Measurements from ENCODE around the gene C1orf115. TPM values are rescaled to one million over a fixed set of nuclear protein-coding genes. Genes with fewer than 3 reads are reported as not detected.

C1orf115 gene
- total and polyA plus RNA-seq, 2 of the 4 experiments (the other 2 are of a cell fraction), result 0.07 to 0.18 TPM

- peak overlapping the region; percentile 80 to 84 for H4K8ac ChIP-seq (ENCODE audit: low read depth in 2 of 2, low read length in 2 of 2)
- H2BK5ac ChIP-seq (ENCODE audit: low read depth, low read length, poor library complexity, severe bottlenecking), result no peak overlapping the region
- no peak overlapping the region for H3K23ac ChIP-seq (ENCODE audit: low read depth, low read length)
- no peaks in the 10 kb centered on the region for H4K20me1 ChIP-seq (ENCODE audit: insufficient read depth, low read length)
- intact Hi-C loops (cut with micrococcal nuclease), result loop anchor here (1.0 kb wide), 1 partner anchor 42 kb away; the partner anchor contains the start of gene C1orf115
- peak overlapping the region; percentile 48 for H2AK5ac ChIP-seq (ENCODE audit: low read depth, low read length)
- no peak for TF ChIP-seq MAZ (IDR thresholded peaks at IDR 0.05; ENCODE audit: borderline replicate concordance, low read depth, low read length)
- TF ChIP-seq USF2 (IDR thresholded peaks at IDR 0.05; ENCODE audit: low read depth, low read length), result no peak
- no peak for TF ChIP-seq ELK1 (IDR thresholded peaks at IDR 0.05; ENCODE audit: borderline replicate concordance, low read depth, low read length)
- no peak for TF ChIP-seq RAD21 (IDR thresholded peaks at IDR 0.05; ENCODE audit: low read length)
- TF ChIP-seq POLR2A (IDR thresholded peaks at IDR 0.05; ENCODE audit: low read depth, low read length), result no peak
- TF ChIP-seq CTCF (conservative IDR thresholded peaks at IDR 0.05; ENCODE audit: low read depth, low read length), result no peak
- POLR2A ChIA-PET (ENCODE audit: unreplicated experiment), result no interaction called here
- H3K18ac ChIP-seq (ENCODE audit: low read depth, low read length), result peak overlapping the region; percentile 22; the same call in 1 of the 2 replicates
- BruUV-seq (replicated peaks), result no TSS peak
- 0 out of 2 replicates have a peak overlapping the region, but pooled peaks have one; percentile 16 for H2BK120ac ChIP-seq (ENCODE audit: low read depth, low read length)
- H3K9me1 ChIP-seq (ENCODE audit: insufficient read depth, low read length), result peaks cover 4% of the 10 kb centered on the region
- peak overlapping the region; percentile 73 for H4K5ac ChIP-seq (ENCODE audit: low read depth, low read length)
- H3K4me3 ChIP-seq (ENCODE audit: insufficient read depth, low read depth, low read length), result no peak overlapping the region
- no peak for ATAC-seq (ENCODE audit: low read depth)
- H3K9me3 ChIP-seq (ENCODE audit: control insufficient read depth, insufficient read depth, low read length), result no peaks in the 10 kb centered on the region
- WGBS, 2 experiments (ENCODE audit: extremely low coverage in 2 of 2, insufficient read length in 1 of 2), result 100% methylated on average over 3 of the region's 7 CpGs; no CpG with 5 or more reads in 1 of the 2 experiments
- H2BK15ac ChIP-seq (ENCODE audit: low read depth, low read length), result peak overlapping the region; percentile 34; the same call in 1 of the 3 replicates
- H3K27me3 ChIP-seq (ENCODE audit: control insufficient read depth, insufficient read depth, low read length), result no peaks in the 10 kb centered on the region
- in situ Hi-C loops (cut with MboI; ENCODE audit: low sequenced_read_pairs), result no loop called here
- H3K4me2 ChIP-seq (ENCODE audit: low read depth, low read length), result no peak overlapping the region
- H2BK20ac ChIP-seq (ENCODE audit: low read depth, low read length), result no peak overlapping the region
- dilution Hi-C loops (cut with HindIII; ENCODE audit: low sequenced_read_pairs, unreplicated experiment), result no loop called here
- H3K36me3 ChIP-seq (ENCODE audit: control insufficient read depth, insufficient read depth, low read length), result no peaks in the 10 kb centered on the region
- H3K14ac ChIP-seq (replicated peaks; ENCODE audit: low read depth, low read length), result peak overlapping the region; percentile 14; the same call in 1 of the 2 replicates
- peak overlapping the region; percentile 88 for H2AFZ ChIP-seq (replicated peaks; ENCODE audit: low read length, poor library complexity)
- H3K79me1 ChIP-seq (ENCODE audit: low read depth in 1 of 2, low read length in 2 of 2), result no peaks in the 10 kb centered on the region
- peaks cover 5% of the 10 kb centered on the region for H3K4me1 ChIP-seq (ENCODE audit: control insufficient read depth, insufficient read depth, low read length)
- H4K91ac ChIP-seq (ENCODE audit: insufficient read depth, low read depth, low read length), result peak overlapping the region; percentile 27; the same call in 1 of the 2 replicates
- no peak overlapping the region for H3K27ac ChIP-seq (ENCODE audit: insufficient read depth, low read length)
- H3K56ac ChIP-seq (ENCODE audit: extremely low read depth, insufficient read depth, low read length), result no peak overlapping the region
- peak overlapping the region; percentile 58 for H3K4ac ChIP-seq (ENCODE audit: low read depth, low read length)
- CTCF ChIA-PET, result interaction anchor here (0.9 to 1.8 kb wide), 7 partner anchors 10 to 85 kb away, joined by 3 to 11 read pairs (median 3); no protein-coding TSS in a partner anchor
- no peak for DNase-seq
- no peak overlapping the region for H3K9ac ChIP-seq (ENCODE audit: low read depth, low read length)
- peak overlapping the region; percentile 47 for H2AK9ac ChIP-seq (replicated peaks; ENCODE audit: low read depth, low read length, poor library complexity)
These were observed 42.5 kb downstream of the C1orf115 start for GRCh38 chr1:220732621-220733020.
